COLO668 (cell line): ENCODE data around the gene ERAP2.
"Not testable (repeated sequence)": the region's sequence is repeated elsewhere in the genome, so short reads cannot be mapped to it uniquely, and the experiment has no call there.

ENCODE experiments used
- DNase-seq: peaks from one replicate; lab custom pipeline; 2025; ENCODE audit not compliant: unreplicated experiment; lab: John Stamatoyannopoulos, UW

Gene ERAP2

GRCh38 chr5:96901384-96901783, 25.1 kb downstream of the ERAP2 start:
- DNase-seq, result no peak

GRCh38 chr5:96901841-96902240, 25.5 kb downstream of the ERAP2 start:
- DNase-seq, result no peak

GRCh38 chr5:96902876-96903275, 26.6 kb downstream of the ERAP2 start:
- DNase-seq, result no peak

- DNase-seq, result no peak
Observed at GRCh38 chr5:96903300-96903699, 27.0 kb downstream of the ERAP2 start.

DNA sequence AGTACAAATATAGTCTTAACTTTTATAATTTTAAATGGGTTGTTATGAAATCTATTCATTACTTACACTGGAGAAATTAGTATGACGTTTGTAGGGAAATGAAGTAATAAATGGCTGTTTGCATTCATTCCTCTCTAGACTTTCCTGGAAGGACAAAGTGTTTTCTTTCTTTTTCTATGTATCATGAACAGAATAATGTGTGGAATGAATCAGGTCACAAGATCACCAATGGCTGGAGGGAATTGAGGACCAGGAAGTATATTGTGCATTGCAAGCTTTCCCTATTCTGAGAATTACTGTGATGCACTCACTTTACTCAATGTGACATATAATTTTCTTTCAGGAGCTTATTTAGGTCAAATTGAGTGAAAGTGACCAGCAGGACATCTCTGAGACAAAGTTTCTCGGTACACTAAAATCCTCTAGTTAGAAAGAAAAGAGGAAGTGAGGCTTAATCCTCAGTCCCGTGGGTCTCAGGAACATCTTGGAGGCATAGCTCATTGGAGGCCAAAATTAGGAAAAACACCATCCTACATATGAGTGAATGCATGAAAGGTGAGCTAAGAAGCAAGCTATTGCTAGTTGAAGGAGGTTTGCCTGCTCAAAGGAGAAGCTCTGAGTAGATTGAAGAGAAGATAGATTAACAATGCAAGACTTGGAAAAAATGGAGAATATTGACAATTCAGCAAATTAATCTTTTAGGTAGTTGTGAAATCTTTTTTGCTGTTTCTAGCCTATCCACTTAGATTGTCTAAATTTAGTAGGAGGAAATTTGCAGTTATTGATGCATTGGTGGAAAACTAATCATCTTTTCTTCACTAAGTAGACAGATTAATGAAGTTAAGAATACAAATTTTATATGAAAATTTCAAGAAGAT, 28.0 kb downstream of the ERAP2 start:
- no peak for DNase-seq

GRCh38 chr5:96905864-96906263, 29.6 kb downstream of the ERAP2 start:
- DNase-seq, result no peak

DNA sequence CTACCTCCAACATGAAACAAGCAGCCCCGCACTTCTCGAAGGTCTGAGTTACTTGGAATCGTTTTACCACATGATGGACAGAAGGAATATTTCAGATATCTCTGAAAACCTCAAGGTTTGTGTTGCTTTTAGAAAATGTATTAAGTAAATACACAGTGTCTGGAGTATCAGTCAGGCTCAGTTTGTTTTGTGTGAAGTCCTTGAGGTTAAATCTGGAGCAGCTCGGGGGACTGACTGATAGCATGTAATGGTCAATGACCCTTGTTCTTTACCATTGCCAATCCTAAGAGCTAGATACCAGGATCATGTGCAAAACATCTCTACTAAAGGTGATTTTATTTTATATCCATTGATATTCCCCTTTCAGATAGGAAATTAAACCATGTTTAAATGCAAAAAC, 32.7 kb downstream of the ERAP2 start:
- no peak for DNase-seq

GRCh38 chr5:96909435-96909834, 33.1 kb downstream of the ERAP2 start:
- no peak for DNase-seq

- DNase-seq, result no peak
Observed at GRCh38 chr5:96911139-96911538, 34.8 kb downstream of the ERAP2 start.

DNA sequence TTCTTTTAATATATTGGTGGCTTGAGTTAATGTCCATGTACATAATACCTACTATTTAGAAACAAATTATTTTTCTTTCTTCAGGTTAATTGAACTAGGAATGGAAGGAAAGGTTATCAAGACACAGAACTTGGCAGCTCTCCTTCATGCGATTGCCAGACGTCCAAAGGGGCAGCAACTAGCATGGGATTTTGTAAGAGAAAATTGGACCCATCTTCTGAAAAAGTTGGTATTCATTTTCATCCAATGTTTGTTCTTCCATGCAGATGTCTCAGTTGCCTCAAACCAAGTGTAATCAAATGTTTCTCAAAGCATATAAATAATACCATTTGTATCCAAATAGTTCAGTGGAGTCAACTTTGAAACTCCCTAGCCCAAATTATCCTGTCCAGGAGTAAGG, 36.9 kb downstream of the ERAP2 start:
- no peak for DNase-seq

- no peak for DNase-seq
Observed at GRCh38 chr5:96919754-96920197, 43.5 kb downstream of the ERAP2 start.

- no peak for DNase-seq
Observed at GRCh38 chr5:96920744-96921355, 44.5 kb downstream of the ERAP2 start.

DNA sequence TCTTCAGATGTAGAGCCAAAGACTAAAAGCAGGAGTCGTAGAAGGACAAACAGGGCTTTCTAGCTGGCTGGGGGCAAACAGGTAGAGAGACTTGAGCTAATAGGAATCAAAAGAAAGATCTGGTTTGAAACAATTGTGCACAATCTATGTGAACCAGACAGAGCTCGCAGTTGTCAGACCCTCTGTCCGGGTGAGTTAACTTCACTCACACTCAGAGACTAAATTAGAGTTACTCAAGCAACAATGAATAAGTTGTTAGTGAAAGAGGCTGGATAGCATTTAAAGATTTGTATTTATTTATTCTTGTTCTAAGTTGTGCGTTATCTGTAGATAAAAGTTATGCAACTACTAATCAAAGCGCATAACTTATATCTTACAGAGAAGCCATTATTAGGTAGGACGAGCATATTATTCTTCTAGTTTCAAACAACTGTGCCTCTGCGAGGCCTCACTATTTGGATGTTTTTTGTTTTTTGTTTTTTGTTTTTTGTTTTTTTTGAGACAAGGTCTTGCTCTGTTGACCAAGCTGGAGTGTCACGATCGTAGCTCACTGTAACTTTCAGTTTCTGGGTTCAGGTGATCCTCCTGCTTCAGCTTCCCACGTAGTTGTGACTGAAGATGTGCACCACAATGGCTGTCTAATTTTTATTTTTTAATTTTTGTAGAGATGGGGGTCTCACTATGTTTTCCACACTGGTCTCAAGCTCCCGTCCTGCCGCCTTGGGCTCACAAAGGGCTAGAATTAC, 46.4 kb downstream of the ERAP2 start:
- DNase-seq, result no peak

DNA sequence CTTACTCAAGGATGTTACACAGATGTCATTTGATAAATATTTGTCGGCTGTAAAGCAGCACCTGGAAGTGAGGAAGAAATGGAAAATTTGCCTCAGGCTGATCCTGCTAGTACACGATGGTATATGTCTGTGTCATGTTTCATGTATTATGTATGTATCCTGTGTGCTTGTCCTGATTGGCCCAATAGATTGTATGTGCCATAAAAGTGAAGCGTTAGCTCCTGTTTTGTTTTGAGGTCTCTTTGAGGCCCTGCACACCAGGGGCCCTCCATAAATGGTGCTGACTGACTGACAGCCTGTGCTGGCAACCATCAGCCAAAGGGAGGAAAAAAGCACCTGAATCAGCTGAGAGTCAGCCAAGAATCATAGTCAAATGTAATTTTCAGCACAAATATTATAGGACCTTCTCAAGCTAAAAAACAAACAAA, 47.7 kb downstream of the ERAP2 start:
- DNase-seq, result peak; percentile 7

GRCh38 chr5:96926276-96926675, 50.0 kb downstream of the ERAP2 start:
- no peak for DNase-seq

DNA sequence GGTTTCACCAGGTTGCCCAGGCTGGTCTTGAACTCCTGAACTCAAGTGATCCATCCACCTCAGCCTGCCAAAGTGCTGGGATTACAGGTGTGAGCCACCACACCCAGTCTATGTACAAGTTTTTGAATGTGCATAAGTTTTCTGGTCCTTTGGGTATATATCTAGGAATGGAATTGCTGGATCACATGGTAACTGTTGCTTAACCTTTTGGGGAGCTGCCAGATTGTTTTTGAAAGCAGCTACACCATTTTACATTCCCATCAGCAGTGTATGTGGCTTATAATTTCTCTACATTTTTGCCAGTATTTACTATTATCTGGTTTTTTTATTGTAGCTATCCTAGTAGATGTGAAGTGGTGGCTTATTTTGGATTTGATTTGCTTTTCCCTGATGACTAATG, 50.7 kb downstream of the ERAP2 start:
- no peak for DNase-seq

- DNase-seq, result no peak
Observed at GRCh38 chr5:96928931-96929708, 52.8 kb downstream of the ERAP2 start.

GRCh38 chr5:96930058-96930457, 53.8 kb downstream of the ERAP2 start:
- no peak for DNase-seq

DNA sequence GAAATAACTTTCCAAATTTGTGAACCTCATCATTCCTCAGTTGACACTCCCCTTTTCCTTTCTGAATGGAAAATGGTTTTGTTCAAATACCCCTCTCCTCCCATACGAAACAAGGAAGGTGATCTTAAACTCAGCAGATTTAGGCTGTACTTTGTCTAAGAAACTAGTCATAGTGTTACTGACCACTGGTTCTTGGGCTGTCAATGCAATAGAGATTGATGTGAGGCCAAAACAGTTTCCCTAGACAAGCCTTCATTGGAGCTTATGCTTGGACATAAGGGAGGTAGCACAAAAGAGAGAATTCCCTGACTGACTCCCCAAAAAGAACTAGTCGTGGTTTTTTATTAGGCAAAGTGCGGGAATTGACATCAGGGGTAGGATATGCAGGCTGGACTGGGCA, 54.3 kb downstream of the ERAP2 start:
- DNase-seq, result no peak

DNA sequence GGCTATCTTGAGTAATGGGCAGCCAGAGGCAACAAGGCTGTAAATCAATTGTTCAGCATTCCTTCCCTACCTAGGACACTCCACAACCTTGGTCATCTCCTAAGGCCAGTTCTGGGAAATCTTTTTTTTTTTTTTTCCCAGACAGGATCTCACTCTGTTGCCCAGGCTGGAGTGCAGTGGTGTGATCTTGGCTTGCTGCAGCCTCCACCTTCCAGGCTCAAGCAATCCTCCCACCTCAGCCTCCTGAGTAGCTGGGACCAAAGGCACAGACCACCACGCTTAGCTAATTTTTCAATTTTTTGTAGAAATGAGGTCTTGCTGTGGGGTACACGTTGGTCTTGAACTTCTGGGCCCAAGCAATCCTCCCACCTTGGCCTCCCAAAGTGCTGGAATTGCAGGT, 54.7 kb downstream of the ERAP2 start:
- not testable (repeated sequence) for DNase-seq

- DNase-seq, result no peak
Observed at GRCh38 chr5:96931605-96932004, 55.3 kb downstream of the ERAP2 start.
